GM18505 (cell line): ENCODE data around the gene ZER1.

Experiments used
- ATAC-seq: cut with Tn5 transposase; IDR thresholded peaks from one replicate; pipeline ENCODE4 v1.9.1; 2021; ENCODE audit not compliant: unreplicated experiment
- POLR2A ChIP-seq: IDR thresholded peaks from 4 replicates; pipeline ENCODE4 v1.6.1; 2011; ENCODE audit warnings: borderline replicate concordance; ENCODE audit not compliant: insufficient read depth, insufficient read length; ENCODE audit errors: extremely low read depth

ZER1 gene

GRCh38 chr9:128735373-128735772 is 36.4 kb downstream of the ZER1 start:
- ATAC-seq = no peak
- TF ChIP-seq POLR2A = no peak

- no peak for ATAC-seq
- no peak for TF ChIP-seq POLR2A
Observed at GRCh38 chr9:128733256-128733655, 38.5 kb downstream of the ZER1 start.

GRCh38 chr9:128732576-128732975 is 39.2 kb downstream of the ZER1 start:
- TF ChIP-seq POLR2A = no peak
- ATAC-seq = no peak

- no peak for TF ChIP-seq POLR2A
- ATAC-seq = no peak
Observed at GRCh38 chr9:128731691-128732090, 40.0 kb downstream of the ZER1 start.

- no peak for ATAC-seq
- TF ChIP-seq POLR2A = no peak
Observed at GRCh38 chr9:128731093-128731492, 40.6 kb downstream of the ZER1 start.

- no peak for TF ChIP-seq POLR2A
- ATAC-seq = no peak
Observed at GRCh38 chr9:128729766-128730517, 41.8 kb downstream of the ZER1 start.

GRCh38 chr9:128729302-128729701 is 42.4 kb downstream of the ZER1 start:
- ATAC-seq = no peak
- no peak for TF ChIP-seq POLR2A

- no peak for TF ChIP-seq POLR2A
- no peak for ATAC-seq
Observed at GRCh38 chr9:128728298-128728697, 43.4 kb downstream of the ZER1 start.

- no peak for TF ChIP-seq POLR2A
- ATAC-seq = no peak
Observed at GRCh38 chr9:128727640-128728248, 44.0 kb downstream of the ZER1 start.

- peak; percentile 60 for TF ChIP-seq POLR2A
- ATAC-seq = peak; percentile 6
Observed at GRCh38 chr9:128724744-128725211, 46.9 kb downstream of the ZER1 start.

GRCh38 chr9:128723866-128724743 is 47.6 kb downstream of the ZER1 start, which contains the start of gene ZDHHC12:
Gene ZDHHC12 (minus strand): TSS chr9:128724127. CDS start chr9:128724093, 34 bp downstream.
- ATAC-seq = peak; percentile 89
- TF ChIP-seq POLR2A = peak; percentile 98

GRCh38 chr9:128723352-128723865 is 48.3 kb downstream of the ZER1 start:
- ATAC-seq = no peak
- no peak for TF ChIP-seq POLR2A
